Activated T-cell treated with anti-CD3 and anti-CD28 coated beads, Interleukin-2, amount 50 U/mL, for 24 hours (primary cell): ENCODE results near the gene ITK.

Source experiments
- DNase-seq: peaks from one replicate; pipeline ENCODE4 v3.0.0-alpha.2; 2020
- H3K27ac Mint-ChIP-seq: 2 replicates; pipeline ENCODE4 v1.8.0; 2020; ENCODE audit warnings: mild to moderate bottlenecking, mixed read lengths
- H3K27me3 Mint-ChIP-seq: 2 replicates; pipeline ENCODE4 v1.8.0; 2020; ENCODE audit warnings: mixed read lengths
- H3K36me3 Mint-ChIP-seq: 2 replicates; pipeline ENCODE4 v1.8.0; 2020; ENCODE audit warnings: low read depth, mixed read lengths
- H3K4me1 Mint-ChIP-seq: 2 replicates; pipeline ENCODE4 v1.8.0; 2020; ENCODE audit warnings: low read depth, mixed read lengths
- H3K4me3 Mint-ChIP-seq: 2 replicates; pipeline ENCODE4 v1.8.0; 2020; ENCODE audit warnings: mild to moderate bottlenecking, moderate library complexity, mixed read lengths
- H3K9me3 Mint-ChIP-seq: 2 replicates; pipeline ENCODE4 v1.8.0; 2020; ENCODE audit warnings: mixed read lengths

ITK gene

GRCh38 chr5:157180374-157181264 is at the start of gene ITK:
Gene ITK, plus strand, starts transcription at chr5:157180840. Its CDS starts 138 bp downstream, at chr5:157180978.
- peak; percentile 54 for DNase-seq
- Mint-ChIP-seq H3K4me3 (peak within 1 kb of the TSS; percentile 87), H3K4me1 (peaks cover 53% of the 10 kb centered on the region), H3K36me3 (peaks cover 53% of the 10 kb centered on the region), H3K9me3 (no peaks in the 10 kb centered on the region), H3K27ac (peak within 1 kb of the TSS; percentile 94), H3K27me3 (no peaks in the 10 kb centered on the region)

GRCh38 chr5:157130925-157131324 is 49.7 kb upstream of the ITK start:
- Mint-ChIP-seq H3K4me1 (peaks cover 34% of the 10 kb centered on the region), H3K27me3 (no peaks in the 10 kb centered on the region), H3K4me3 (no peak overlapping the region), H3K9me3 (no peaks in the 10 kb centered on the region), H3K27ac (no peak overlapping the region), H3K36me3 (peaks cover 1% of the 10 kb centered on the region)
- no peak for DNase-seq

GRCh38 chr5:157132281-157132612 is 48.4 kb upstream of the ITK start:
- H3K36me3 Mint-ChIP-seq = peaks cover 12% of the 10 kb centered on the region
- no peak overlapping the region for H3K4me3 Mint-ChIP-seq
- H3K4me1 Mint-ChIP-seq = peaks cover 43% of the 10 kb centered on the region
- no peak for DNase-seq
- H3K9me3 Mint-ChIP-seq = no peaks in the 10 kb centered on the region
- H3K27me3 Mint-ChIP-seq = no peaks in the 10 kb centered on the region
- H3K27ac Mint-ChIP-seq = no peak overlapping the region

- H3K36me3 Mint-ChIP-seq = peaks cover 65% of the 10 kb centered on the region
- H3K27ac Mint-ChIP-seq = peak overlapping the region; percentile 77
- no peak for DNase-seq
- no peak overlapping the region for H3K4me3 Mint-ChIP-seq
- no peaks in the 10 kb centered on the region for H3K27me3 Mint-ChIP-seq
- H3K4me1 Mint-ChIP-seq = peaks cover 73% of the 10 kb centered on the region
- H3K9me3 Mint-ChIP-seq = no peaks in the 10 kb centered on the region
Observed at GRCh38 chr5:157137691-157138090, 42.9 kb upstream of the ITK start.

GRCh38 chr5:157142317-157143126 is 38.1 kb upstream of the ITK start, which contains the start of gene MED7:
Gene MED7, minus strand, starts transcription at chr5:157142865. Its CDS starts 3,434 bp downstream, at chr5:157139431.
- Mint-ChIP-seq H3K9me3 (no peaks in the 10 kb centered on the region), H3K4me3 (peak within 1 kb of the TSS; percentile 96), H3K4me1 (peaks cover 54% of the 10 kb centered on the region), H3K27me3 (no peaks in the 10 kb centered on the region), H3K36me3 (peaks cover 54% of the 10 kb centered on the region), H3K27ac (peak within 1 kb of the TSS; percentile 98)
- DNase-seq = peak; percentile 86

GRCh38 chr5:157143127-157143971 is 37.3 kb upstream of the ITK start:
- Mint-ChIP-seq H3K9me3 (no peaks in the 10 kb centered on the region), H3K4me1 (peaks cover 50% of the 10 kb centered on the region)
- DNase-seq = peak; percentile 67

GRCh38 chr5:157148734-157149615 is 31.7 kb upstream of the ITK start:
- peak overlapping the region; percentile 88 for H3K27ac Mint-ChIP-seq
- H3K9me3 Mint-ChIP-seq = no peaks in the 10 kb centered on the region
- H3K4me3 Mint-ChIP-seq = no peak overlapping the region
- peak; percentile 74 for DNase-seq
- H3K4me1 Mint-ChIP-seq = peaks cover 52% of the 10 kb centered on the region
- H3K27me3 Mint-ChIP-seq = no peaks in the 10 kb centered on the region
- H3K36me3 Mint-ChIP-seq = no peaks in the 10 kb centered on the region

More at GRCh38 chr5:157143127-157143971, 37.3 kb upstream of the ITK start:
- peaks cover 46% of the 10 kb centered on the region for H3K36me3 Mint-ChIP-seq
- H3K27me3 Mint-ChIP-seq = no peaks in the 10 kb centered on the region
- H3K27ac Mint-ChIP-seq = peak overlapping the region; percentile 98
- peak overlapping the region; percentile 96 for H3K4me3 Mint-ChIP-seq

GRCh38 chr5:157150995-157151394 is 29.6 kb upstream of the ITK start:
- no peak overlapping the region for H3K4me3 Mint-ChIP-seq
- H3K36me3 Mint-ChIP-seq = no peaks in the 10 kb centered on the region
- peaks cover 69% of the 10 kb centered on the region for H3K4me1 Mint-ChIP-seq
- peak overlapping the region; percentile 93 for H3K27ac Mint-ChIP-seq
- no peaks in the 10 kb centered on the region for H3K9me3 Mint-ChIP-seq
- no peak for DNase-seq
- H3K27me3 Mint-ChIP-seq = no peaks in the 10 kb centered on the region

GRCh38 chr5:157155297-157155696 is 25.3 kb upstream of the ITK start:
- Mint-ChIP-seq H3K27ac (peak overlapping the region; percentile 93), H3K36me3 (no peaks in the 10 kb centered on the region), H3K27me3 (no peaks in the 10 kb centered on the region), H3K9me3 (no peaks in the 10 kb centered on the region), H3K4me3 (peak overlapping the region; percentile 79), H3K4me1 (peaks cover 87% of the 10 kb centered on the region)
- no peak for DNase-seq

GRCh38 chr5:157157293-157157891 is 23.2 kb upstream of the ITK start:
- DNase-seq = no peak
- Mint-ChIP-seq H3K36me3 (no peaks in the 10 kb centered on the region), H3K27me3 (no peaks in the 10 kb centered on the region), H3K4me3 (no peak overlapping the region), H3K9me3 (no peaks in the 10 kb centered on the region), H3K4me1 (peaks cover 80% of the 10 kb centered on the region), H3K27ac (peak overlapping the region; percentile 48)

- H3K4me1 Mint-ChIP-seq = peaks cover 65% of the 10 kb centered on the region
- no peaks in the 10 kb centered on the region for H3K27me3 Mint-ChIP-seq
- H3K4me3 Mint-ChIP-seq = peak overlapping the region; percentile 50
- no peaks in the 10 kb centered on the region for H3K9me3 Mint-ChIP-seq
- peak overlapping the region; percentile 95 for H3K27ac Mint-ChIP-seq
- H3K36me3 Mint-ChIP-seq = no peaks in the 10 kb centered on the region
- DNase-seq = no peak
Observed at GRCh38 chr5:157159209-157159751, 21.4 kb upstream of the ITK start.

- DNase-seq = no peak
- peak overlapping the region; percentile 50 for H3K4me3 Mint-ChIP-seq
- peaks cover 64% of the 10 kb centered on the region for H3K4me1 Mint-ChIP-seq
- no peaks in the 10 kb centered on the region for H3K27me3 Mint-ChIP-seq
- no peaks in the 10 kb centered on the region for H3K36me3 Mint-ChIP-seq
- no peaks in the 10 kb centered on the region for H3K9me3 Mint-ChIP-seq
- H3K27ac Mint-ChIP-seq = peak overlapping the region; percentile 95
Observed at GRCh38 chr5:157160001-157160400, 20.6 kb upstream of the ITK start.

- no peaks in the 10 kb centered on the region for H3K27me3 Mint-ChIP-seq
- DNase-seq = no peak
- no peaks in the 10 kb centered on the region for H3K36me3 Mint-ChIP-seq
- H3K27ac Mint-ChIP-seq = no peak overlapping the region
- no peak overlapping the region for H3K4me3 Mint-ChIP-seq
- H3K9me3 Mint-ChIP-seq = no peaks in the 10 kb centered on the region
- H3K4me1 Mint-ChIP-seq = peaks cover 66% of the 10 kb centered on the region
Observed at GRCh38 chr5:157161996-157162395, 18.6 kb upstream of the ITK start.
